Smooth muscle cell (in vitro differentiated cells): ENCODE data around the gene PDE4D. TPM values are rescaled to one million over a fixed set of nuclear protein-coding genes. Genes with fewer than 3 reads are reported as not detected.

Source experiments
- DNase-seq: peaks from one replicate; lab custom pipeline; 2025; ENCODE audit not compliant: unreplicated experiment; lab: John Stamatoyannopoulos, UW
- H2AFZ ChIP-seq: fragments of 200-600 bp; sonication (generic); 2 replicates; pipeline ENCODE4 v1.6.0; 2016; ENCODE audit warnings: antibody characterized with exemption, low read depth, mild to moderate bottlenecking
- H3F3A ChIP-seq: fragments of 200-600 bp; sonication (generic); 2 replicates; pipeline ENCODE4 v1.6.0; 2017; ENCODE audit warnings: antibody characterized with exemption, low read depth
- H3K27ac ChIP-seq: fragments of 200-600 bp; sonication (generic); 2 replicates; pipeline ENCODE4 v1.5.1; 2016; ENCODE audit warnings: low read depth, mild to moderate bottlenecking
- H3K27me3 ChIP-seq: fragments of 200-600 bp; sonication (generic); 2 replicates; pipeline ENCODE4 v1.6.1; 2016; ENCODE audit warnings: low read depth, mild to moderate bottlenecking
- H3K36me3 ChIP-seq: fragments of 200-600 bp; sonication (generic); 2 replicates; pipeline ENCODE4 v1.5.1; 2016; ENCODE audit warnings: low read depth
- H3K4me1 ChIP-seq: fragments of 200-600 bp; sonication (generic); 2 replicates; pipeline ENCODE4 v1.5.1; 2016; ENCODE audit warnings: low read depth
- H3K4me2 ChIP-seq: fragments of 200-600 bp; sonication (generic); 2 replicates; pipeline ENCODE4 v1.6.0; 2016; ENCODE audit warnings: mild to moderate bottlenecking
- H3K4me3 ChIP-seq: fragments of 200-600 bp; sonication (generic); 2 replicates; pipeline ENCODE4 v1.5.1; 2016; ENCODE audit warnings: mild to moderate bottlenecking
- H3K79me2 ChIP-seq: fragments of 200-600 bp; sonication (generic); 2 replicates; pipeline ENCODE4 v1.6.0; 2016; ENCODE audit warnings: low read depth, mild to moderate bottlenecking
- H3K9ac ChIP-seq: fragments of 200-600 bp; sonication (generic); 2 replicates; pipeline ENCODE4 v1.6.0; 2016; ENCODE audit warnings: low read depth
- H3K9me3 ChIP-seq: fragments of 200-600 bp; sonication (generic); replicated peaks from 2 replicates; pipeline ENCODE4 v1.5.1; 2016; ENCODE audit warnings: low read depth
- H4K20me1 ChIP-seq: fragments of 200-600 bp; sonication (generic); 2 replicates; pipeline ENCODE4 v1.6.0; 2016; ENCODE audit warnings: low read depth
- CTCF ChIP-seq: fragments of 200-600 bp; sonication (generic); IDR thresholded peaks from 2 replicates; pipeline ENCODE4 v1.5.1; 2017; ENCODE audit warnings: borderline replicate concordance, mild to moderate bottlenecking, antibody characterized with exemption; ENCODE audit not compliant: insufficient read depth, poor library complexity, severe bottlenecking
- WGBS: methylation state at CpG from one replicate; pipeline ENCODE4 v1.1.7; 2016; ENCODE audit warnings: low lambda C conversion rate; 5-methylcytosine and 5-hydroxymethylcytosine counted together
- polyA plus RNA-seq: library from polyadenylated mRNA; unstranded; fragments of >200 nt; fragmentation: Nextera tagmentation; extraction: Ambion mirVana; gene quantifications from 2 replicates; pipeline ENCODE4 v1.2.1, GENCODE V29; 2016
- total RNA-seq: library from RNA; depleted of rRNA; stranded (reverse); fragments of >200 nt; gene quantifications from 2 replicates; pipeline ENCODE4 v1.2.3, GENCODE V29; 2014

PDE4D gene
- total and polyA plus RNA-seq, 2 experiments from 2014 or later, result 16.4 to 61.0 TPM

GRCh38 chr5:59257488-59258400, 635.8 kb downstream of the PDE4D start:
- H3K9ac ChIP-seq, result no peak overlapping the region
- H3K27ac ChIP-seq, result no peak overlapping the region
- no peak overlapping the region for H2AFZ ChIP-seq
- H3K4me2 ChIP-seq, result no peak overlapping the region
- whole genome bisulfite sequencing, result 78% methylated on average over 4 of the region's 4 CpGs
- no peaks in the 10 kb centered on the region for H3K36me3 ChIP-seq
- H4K20me1 ChIP-seq, result peaks cover 6% of the 10 kb centered on the region
- no peaks in the 10 kb centered on the region for H3K4me1 ChIP-seq
- H3K4me3 ChIP-seq, result no peak overlapping the region
- DNase-seq, result no peak
- H3K9me3 ChIP-seq, result no peaks in the 10 kb centered on the region
- H3K27me3 ChIP-seq, result no peaks in the 10 kb centered on the region
- H3K79me2 ChIP-seq, result peaks cover 14% of the 10 kb centered on the region
- TF ChIP-seq CTCF, result no peak
- H3F3A ChIP-seq, result peaks cover 3% of the 10 kb centered on the region

GRCh38 chr5:59256331-59256730, 637.2 kb downstream of the PDE4D start:
- DNase-seq, result no peak
- H4K20me1 ChIP-seq, result no peaks in the 10 kb centered on the region
- H3K27ac ChIP-seq, result no peak overlapping the region
- peak overlapping the region; percentile 25 for H3K4me2 ChIP-seq
- no peaks in the 10 kb centered on the region for H3K27me3 ChIP-seq
- WGBS, result 42% methylated on average over 3 of the region's 3 CpGs
- no peaks in the 10 kb centered on the region for H3K36me3 ChIP-seq
- H3K9ac ChIP-seq, result no peak overlapping the region
- no peaks in the 10 kb centered on the region for H3K4me1 ChIP-seq
- H3K9me3 ChIP-seq, result no peaks in the 10 kb centered on the region
- no peak for TF ChIP-seq CTCF
- peaks cover 3% of the 10 kb centered on the region for H3F3A ChIP-seq
- peaks cover 10% of the 10 kb centered on the region for H3K79me2 ChIP-seq
- H2AFZ ChIP-seq, result no peak overlapping the region
- H3K4me3 ChIP-seq, result no peak overlapping the region

GRCh38 chr5:59254055-59254687, 639.4 kb downstream of the PDE4D start:
- 91% methylated on average over 2 of the region's 2 CpGs for WGBS
- Histone ChIP-seq H3F3A (peaks cover 3% of the 10 kb centered on the region), H3K9ac (no peak overlapping the region), H3K79me2 (peaks cover 10% of the 10 kb centered on the region), H3K27me3 (no peaks in the 10 kb centered on the region), H3K36me3 (no peaks in the 10 kb centered on the region), H2AFZ (no peak overlapping the region), H3K4me3 (no peak overlapping the region), H4K20me1 (peaks cover 6% of the 10 kb centered on the region), H3K27ac (no peak overlapping the region), H3K4me1 (no peaks in the 10 kb centered on the region), H3K4me2 (no peak overlapping the region), H3K9me3 (no peaks in the 10 kb centered on the region)
- no peak for TF ChIP-seq CTCF
- no peak for DNase-seq
